ENCODE data around the gene GRIP2.

The GRIP2 gene

GRCh38 chr3:14458434-14459275 lies 81.5 kb downstream of the GRIP2 start:
- no peak overlapping the region for H3K27ac ChIP-seq
- DNase-seq (ENCODE audit: low read depth, low spot score) = no peak

- DNase-seq (ENCODE audit: low read depth, low spot score) = no peak
- H3K27ac ChIP-seq = no peak overlapping the region
Measured at GRCh38 chr3:14457999-14458398, 82.1 kb downstream of the GRIP2 start.

- DNase-seq (ENCODE audit: low read depth, low spot score) = no peak
- no peak overlapping the region for H3K27ac ChIP-seq
Measured at GRCh38 chr3:14457481-14457880, 82.7 kb downstream of the GRIP2 start.

GRCh38 chr3:14456794-14457193 lies 83.3 kb downstream of the GRIP2 start:
- H3K27ac ChIP-seq = no peak overlapping the region
- DNase-seq (ENCODE audit: low read depth, low spot score) = no peak

GRCh38 chr3:14455571-14456317 lies 84.4 kb downstream of the GRIP2 start:
- H3K27ac ChIP-seq = no peak overlapping the region
- DNase-seq (ENCODE audit: low read depth, low spot score) = no peak

GRCh38 chr3:14454639-14455310 lies 85.4 kb downstream of the GRIP2 start:
- no peak for DNase-seq (ENCODE audit: low read depth, low spot score)
- H3K27ac ChIP-seq = no peak overlapping the region

- DNase-seq (ENCODE audit: low read depth, low spot score) = no peak
- H3K27ac ChIP-seq = no peak overlapping the region
Measured at GRCh38 chr3:14453876-14454638, 86.1 kb downstream of the GRIP2 start.

- peak; percentile 65 for DNase-seq (ENCODE audit: low read depth, low spot score)
- peak overlapping the region; percentile 60 for H3K27ac ChIP-seq
Measured at GRCh38 chr3:14452740-14453710, 87.1 kb downstream of the GRIP2 start.

- peak overlapping the region; percentile 60 for H3K27ac ChIP-seq
- no peak for DNase-seq (ENCODE audit: low read depth, low spot score)
Measured at GRCh38 chr3:14451844-14452739, 88.0 kb downstream of the GRIP2 start.

GRCh38 chr3:14450922-14451606 lies 89.1 kb downstream of the GRIP2 start:
- DNase-seq (ENCODE audit: low read depth, low spot score) = no peak
- H3K27ac ChIP-seq = no peak overlapping the region

GRCh38 chr3:14450506-14450905 lies 89.6 kb downstream of the GRIP2 start:
- DNase-seq (ENCODE audit: low read depth, low spot score) = no peak
- no peak overlapping the region for H3K27ac ChIP-seq

GRCh38 chr3:14448756-14449727 lies 91.1 kb downstream of the GRIP2 start:
- H3K27ac ChIP-seq = no peak overlapping the region

GRCh38 chr3:14448063-14448462 lies 92.1 kb downstream of the GRIP2 start:
- DNase-seq (ENCODE audit: low read depth, low spot score) = no peak
- H3K27ac ChIP-seq = no peak overlapping the region

More at GRCh38 chr3:14448756-14449727, 91.1 kb downstream of the GRIP2 start:
- DNase-seq (ENCODE audit: low read depth, low spot score) = no peak

GRCh38 chr3:14446988-14447570 lies 93.1 kb downstream of the GRIP2 start:
- DNase-seq (ENCODE audit: low read depth, low spot score) = no peak
- H3K27ac ChIP-seq = no peak overlapping the region

GRCh38 chr3:14445773-14446172 lies 94.4 kb downstream of the GRIP2 start:
- H3K27ac ChIP-seq = no peak overlapping the region
- no peak for DNase-seq (ENCODE audit: low read depth, low spot score)

- no peak for DNase-seq (ENCODE audit: low read depth, low spot score)
- no peak overlapping the region for H3K27ac ChIP-seq
Measured at GRCh38 chr3:14444380-14444779, 95.8 kb downstream of the GRIP2 start.

Measured in epithelial cell of prostate (primary cell).